Fibroblast of mammary gland (primary cell): ENCODE results near the gene GPRIN1.

Experiments used
- DNase-seq: peaks from one replicate; pipeline ENCODE4 v3.0.0-alpha.2; 2010; ENCODE audit warnings: low read depth
- H3K4me3 ChIP-seq: 2 replicates; pipeline ENCODE4 v1.5.1; 2011; ENCODE audit warnings: low read depth, mild to moderate bottlenecking, low read length, moderate library complexity; ENCODE audit not compliant: control insufficient read depth
- TF ChIP-seq, protein P1 (sequence below): conservative IDR thresholded peaks from 2 replicates; pipeline ENCODE4 v1.5.1; 2011; ENCODE audit warnings: low read depth, low read length, inconsistent platforms; ENCODE audit not compliant: control insufficient read depth, insufficient read depth

Gene GPRIN1

DNA sequence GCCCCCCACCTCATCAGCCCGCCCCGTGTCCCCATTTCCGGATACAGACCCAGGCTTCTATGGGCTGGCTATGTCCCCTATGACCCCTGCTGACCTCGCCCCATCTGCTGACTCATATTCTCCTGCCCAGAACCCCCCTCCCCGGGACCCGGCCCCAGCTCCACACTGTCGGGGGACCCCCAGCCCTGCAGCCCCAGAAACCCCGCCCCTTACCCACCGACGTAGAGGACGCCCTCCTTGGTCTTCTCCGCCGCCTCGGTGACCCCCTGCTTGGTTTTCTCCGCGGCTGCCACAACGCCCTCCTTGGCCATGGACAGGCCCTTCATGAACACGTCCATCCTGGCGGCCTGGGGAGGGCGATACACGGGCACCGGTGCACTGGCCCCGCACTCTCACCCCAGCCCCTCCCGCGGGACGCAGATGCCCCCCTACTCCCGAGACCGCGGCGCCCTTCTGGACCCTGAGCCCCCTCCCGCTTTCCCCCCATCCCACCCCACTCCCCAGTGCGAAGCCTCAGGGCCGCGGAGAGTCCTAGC lies 19.4 kb upstream of the GPRIN1 start:
- DNase-seq = no peak
- no peak overlapping the region for H3K4me3 ChIP-seq
- TF ChIP-seq, protein P1, sequence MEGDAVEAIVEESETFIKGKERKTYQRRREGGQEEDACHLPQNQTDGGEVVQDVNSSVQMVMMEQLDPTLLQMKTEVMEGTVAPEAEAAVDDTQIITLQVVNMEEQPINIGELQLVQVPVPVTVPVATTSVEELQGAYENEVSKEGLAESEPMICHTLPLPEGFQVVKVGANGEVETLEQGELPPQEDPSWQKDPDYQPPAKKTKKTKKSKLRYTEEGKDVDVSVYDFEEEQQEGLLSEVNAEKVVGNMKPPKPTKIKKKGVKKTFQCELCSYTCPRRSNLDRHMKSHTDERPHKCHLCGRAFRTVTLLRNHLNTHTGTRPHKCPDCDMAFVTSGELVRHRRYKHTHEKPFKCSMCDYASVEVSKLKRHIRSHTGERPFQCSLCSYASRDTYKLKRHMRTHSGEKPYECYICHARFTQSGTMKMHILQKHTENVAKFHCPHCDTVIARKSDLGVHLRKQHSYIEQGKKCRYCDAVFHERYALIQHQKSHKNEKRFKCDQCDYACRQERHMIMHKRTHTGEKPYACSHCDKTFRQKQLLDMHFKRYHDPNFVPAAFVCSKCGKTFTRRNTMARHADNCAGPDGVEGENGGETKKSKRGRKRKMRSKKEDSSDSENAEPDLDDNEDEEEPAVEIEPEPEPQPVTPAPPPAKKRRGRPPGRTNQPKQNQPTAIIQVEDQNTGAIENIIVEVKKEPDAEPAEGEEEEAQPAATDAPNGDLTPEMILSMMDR = no peak

DNA sequence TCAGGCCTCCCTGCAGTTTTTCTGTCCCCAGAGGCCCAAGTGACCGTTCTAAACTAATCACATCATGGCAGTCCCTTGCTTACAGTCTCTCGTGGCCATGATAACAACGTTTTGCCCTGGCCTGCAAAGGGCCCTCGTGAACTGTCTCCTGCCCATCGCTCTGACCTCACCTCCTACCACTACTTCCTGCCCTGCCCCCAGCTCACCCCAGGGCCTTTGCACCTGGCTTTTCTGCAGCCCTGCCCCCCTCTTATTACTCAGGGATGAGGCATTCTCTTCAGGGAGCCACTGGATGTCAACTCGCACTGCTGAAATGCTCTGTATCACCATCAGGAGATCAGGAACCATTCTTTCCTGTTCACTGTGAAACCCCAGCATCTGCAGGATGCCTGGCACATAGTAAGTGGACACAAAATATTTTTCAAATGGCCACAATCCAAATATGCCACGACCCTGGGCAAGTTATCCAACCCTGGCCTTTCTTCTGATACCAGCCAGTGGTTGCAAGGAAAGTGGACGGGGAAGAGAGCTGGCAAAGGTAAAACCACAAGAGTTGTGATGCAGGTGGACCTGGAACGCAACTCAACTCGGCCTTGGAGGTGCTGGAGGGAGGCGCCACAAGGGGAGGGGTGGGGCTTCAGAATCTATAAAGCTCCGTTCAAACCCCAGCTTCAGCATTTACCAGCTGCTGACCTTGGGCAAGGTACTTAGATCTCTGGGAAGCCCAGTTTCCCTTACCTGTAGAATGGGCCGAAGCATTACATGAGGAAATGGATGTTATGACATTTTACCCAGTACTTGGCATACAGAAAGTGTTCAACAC lies 18.7 kb upstream of the GPRIN1 start:
- TF ChIP-seq, protein P1 = no peak
- no peak for DNase-seq
- H3K4me3 ChIP-seq = no peak overlapping the region

DNA sequence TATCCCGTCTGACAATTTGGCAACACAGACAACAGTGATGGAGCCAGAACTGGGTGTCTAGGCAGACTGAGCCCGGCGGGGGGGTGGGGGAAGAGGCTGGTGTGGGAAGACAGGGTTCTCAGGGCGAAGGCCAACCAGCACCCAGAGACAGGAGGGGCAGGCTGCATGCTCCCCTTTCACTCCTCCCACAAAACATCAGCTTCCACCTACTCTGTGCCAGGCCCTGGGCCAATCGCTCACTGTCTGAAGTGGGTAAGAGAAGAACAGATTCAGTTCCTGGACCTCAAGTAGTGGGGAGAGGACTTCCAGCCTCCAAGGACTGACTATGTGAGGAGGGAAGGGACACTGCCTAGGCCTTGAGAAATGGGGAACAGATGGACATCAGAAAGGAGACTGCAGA lies 17.6 kb upstream of the GPRIN1 start:
- H3K4me3 ChIP-seq = no peak overlapping the region
- no peak for DNase-seq
- TF ChIP-seq, protein P1 = no peak

DNA sequence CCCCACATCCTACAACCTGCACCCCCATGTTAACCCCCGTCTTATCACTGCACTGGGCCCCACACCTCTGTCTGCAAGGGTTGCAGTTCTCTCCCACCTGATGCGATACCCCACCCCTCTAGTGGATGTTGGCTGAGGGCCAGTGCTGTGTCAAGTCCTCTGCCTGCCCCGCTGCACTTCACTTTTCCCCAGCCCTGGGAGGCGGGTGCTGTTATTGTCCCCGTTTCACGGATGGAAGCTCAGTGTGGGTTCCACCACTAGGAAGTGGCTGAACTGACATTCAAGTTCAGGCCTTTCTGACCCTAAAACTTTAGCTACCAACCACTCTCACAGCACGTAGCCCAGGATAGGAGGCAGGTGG lies 16.9 kb upstream of the GPRIN1 start:
- TF ChIP-seq, protein P1 = no peak
- DNase-seq = no peak
- H3K4me3 ChIP-seq = no peak overlapping the region

DNA sequence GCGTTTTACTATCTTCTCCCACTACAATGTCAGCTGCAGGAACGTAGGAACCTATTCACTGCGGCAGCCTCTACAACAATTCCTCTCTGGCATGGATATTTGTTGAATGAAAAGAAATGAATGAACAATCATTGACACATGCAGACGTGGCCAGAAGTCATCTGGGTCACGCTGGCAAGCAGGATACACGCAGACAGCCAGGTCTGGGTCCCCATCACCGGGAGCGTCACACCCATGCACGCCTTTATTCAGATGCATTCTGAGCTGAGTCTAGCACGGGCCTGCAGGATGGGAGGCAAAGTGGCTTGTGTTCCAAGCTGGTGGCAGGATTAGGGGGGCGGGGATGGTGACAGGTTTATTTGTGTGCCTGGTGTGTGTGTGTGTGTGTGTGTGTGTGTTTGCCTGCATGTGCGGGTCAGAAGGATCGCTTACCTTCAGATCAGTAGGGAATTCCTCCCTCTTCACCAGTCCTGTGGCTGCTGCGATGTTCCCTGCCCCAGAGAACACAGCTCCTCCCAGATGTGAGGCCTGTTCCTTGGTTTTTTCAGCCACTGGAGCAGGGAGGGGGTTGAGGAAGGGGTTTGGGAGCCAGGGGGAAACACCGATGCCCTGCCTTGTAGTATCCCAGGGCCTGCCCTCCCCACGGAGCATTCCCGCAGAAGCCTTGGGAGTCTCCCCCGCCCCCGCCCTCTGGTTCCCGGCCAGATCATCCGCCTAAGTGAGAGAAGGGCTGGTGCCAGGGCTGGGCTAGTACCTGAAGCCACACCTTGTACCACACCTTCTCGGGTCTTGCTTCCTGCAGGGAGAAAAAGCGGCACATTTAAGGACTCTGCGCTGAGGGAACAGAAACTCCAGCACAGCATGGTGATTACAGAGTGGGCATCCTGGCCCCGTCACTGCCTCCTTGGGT lies 16.3 kb upstream of the GPRIN1 start:
- no peak for DNase-seq
- no peak overlapping the region for H3K4me3 ChIP-seq
- TF ChIP-seq, protein P1 = no peak

DNA sequence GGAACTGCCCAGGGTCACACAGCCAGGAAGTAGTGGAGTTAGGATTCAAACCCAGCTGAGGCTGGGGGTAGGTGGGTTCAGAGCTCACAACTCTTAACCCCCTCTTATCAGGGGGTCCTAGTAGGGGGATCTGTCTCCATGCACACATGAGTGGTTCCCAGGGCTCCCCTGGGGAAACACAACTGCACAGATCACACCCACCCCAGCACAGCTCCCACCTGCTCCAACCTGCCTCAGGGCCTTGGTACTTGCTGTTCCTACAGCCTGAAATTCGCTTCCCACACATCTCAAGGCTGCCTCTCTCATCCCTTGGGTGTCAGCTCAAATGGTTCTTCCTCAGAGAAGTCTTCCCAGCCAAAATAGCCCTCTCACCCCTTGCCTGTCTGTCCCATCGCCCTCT lies 15.6 kb upstream of the GPRIN1 start:
- DNase-seq = no peak
- TF ChIP-seq, protein P1 = no peak
- H3K4me3 ChIP-seq = no peak overlapping the region
